ENCODE data around the gene IL36RN. TPM values are rescaled to one million over a fixed set of nuclear protein-coding genes. Genes with fewer than 3 reads are reported as not detected.

The IL36RN gene
- polyA plus RNA-seq (ENCODE audit: insufficient read length): not detected

DNA sequence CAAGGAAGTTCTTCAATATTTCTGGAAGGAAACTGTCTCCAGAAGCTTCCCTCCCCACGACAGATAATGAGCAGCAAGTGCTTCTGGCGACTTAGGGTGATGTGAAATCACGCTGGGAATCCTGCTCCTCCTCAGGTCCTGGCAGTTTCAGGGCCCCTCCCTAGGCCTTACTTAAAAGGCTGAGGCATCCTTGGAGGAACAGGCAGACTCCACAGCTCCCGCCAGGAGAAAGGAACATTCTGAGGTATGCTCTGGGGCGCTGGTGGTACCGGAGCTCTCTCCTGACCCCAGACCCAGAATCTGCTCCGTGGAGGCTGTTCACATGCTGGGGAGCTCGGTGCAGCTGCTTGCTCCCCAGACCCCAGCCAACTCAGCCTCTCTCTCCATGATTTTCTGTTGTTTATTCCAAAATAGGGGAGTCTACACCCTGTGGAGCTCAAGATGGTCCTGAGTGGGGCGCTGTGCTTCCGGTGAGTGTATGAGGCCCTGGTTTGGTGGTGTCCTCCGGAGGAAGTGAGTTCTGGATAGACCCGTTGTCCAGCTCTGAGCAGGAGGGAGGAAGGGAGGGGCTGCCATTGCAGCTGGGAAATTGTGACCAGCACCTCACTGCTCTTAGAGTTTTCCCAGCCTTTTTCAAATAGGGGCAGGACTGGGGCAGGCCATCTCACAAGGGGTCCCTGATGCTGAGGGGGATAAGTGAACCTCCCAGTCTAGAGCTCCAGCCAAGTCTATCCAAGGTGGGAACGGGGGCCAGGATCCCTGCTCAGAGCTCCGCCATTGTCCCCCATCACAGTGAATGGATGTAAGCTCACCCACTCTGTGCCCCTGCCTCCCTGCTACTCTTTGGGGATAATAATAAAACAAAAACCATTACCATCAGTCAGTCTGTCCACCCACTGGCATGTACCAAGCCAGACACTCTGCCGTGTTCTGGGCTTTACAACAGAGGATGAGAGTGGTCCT, at the start of gene IL36RN:
TSS of gene IL36RN (plus strand) at position 201 of the 963 bp plus-strand sequence. CDS start at position 442, 241 bp downstream.
- no peak for DNase-seq (ENCODE audit: low read depth)

DNA sequence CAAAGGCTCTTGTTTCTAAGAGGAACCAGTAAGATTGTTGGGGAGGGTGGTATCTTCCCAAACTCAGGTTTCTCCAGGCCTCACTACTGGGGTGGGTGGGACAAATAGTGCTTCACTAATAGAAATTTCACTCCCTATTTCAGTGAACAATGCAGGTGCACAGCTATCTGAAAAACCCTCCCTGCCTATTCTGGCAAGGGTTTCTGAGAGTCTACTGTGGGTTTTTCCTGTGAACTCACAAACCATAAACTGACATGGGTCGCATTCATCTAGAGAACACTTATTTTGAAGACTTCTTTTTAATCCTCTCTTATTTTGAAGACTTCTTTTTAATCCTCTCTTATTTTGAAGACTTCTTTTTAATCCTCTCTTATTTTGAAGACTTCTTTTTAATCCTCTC, 49.4 kb upstream of the IL36RN start:
- no peak for DNase-seq (ENCODE audit: low read depth)

DNA sequence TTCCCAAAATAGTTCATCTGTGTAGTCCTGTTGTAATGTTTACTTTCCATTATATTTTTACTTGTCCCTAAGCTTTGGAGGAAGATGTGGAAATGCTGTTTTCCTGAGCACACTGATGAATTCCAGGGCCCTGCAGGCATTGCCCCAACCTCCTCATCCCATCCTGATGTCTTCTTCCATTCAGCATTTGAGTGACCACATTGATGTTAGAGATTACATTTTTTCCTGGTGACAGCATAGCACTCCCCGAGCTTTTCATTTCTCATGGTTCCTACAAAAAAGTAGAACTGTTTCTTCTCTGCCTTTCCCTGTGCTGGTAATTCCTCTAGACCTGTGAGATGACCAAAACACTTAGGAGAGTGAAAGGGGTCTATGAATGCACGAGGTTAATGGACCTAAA, 48.9 kb upstream of the IL36RN start:
- DNase-seq (ENCODE audit: low read depth): no peak

DNA sequence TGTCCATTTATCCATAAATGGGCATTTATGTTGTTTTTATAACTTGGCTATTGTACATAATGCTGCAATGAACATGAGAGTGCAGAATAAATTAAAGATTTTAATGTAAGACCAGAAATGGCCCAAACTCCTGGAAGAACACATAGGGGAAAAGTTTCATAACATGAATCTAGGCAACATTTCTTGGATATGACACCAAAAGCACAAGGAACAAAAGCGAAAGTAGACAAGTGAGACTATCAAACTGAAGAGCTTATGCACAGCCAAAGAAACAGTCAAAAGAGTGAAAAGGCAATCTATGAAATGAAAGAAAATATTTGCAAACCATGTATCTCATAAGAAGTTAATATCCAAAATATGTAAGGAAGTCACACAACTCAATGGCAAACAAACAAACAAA, 47.9 kb upstream of the IL36RN start:
- no peak for DNase-seq (ENCODE audit: low read depth)

DNA sequence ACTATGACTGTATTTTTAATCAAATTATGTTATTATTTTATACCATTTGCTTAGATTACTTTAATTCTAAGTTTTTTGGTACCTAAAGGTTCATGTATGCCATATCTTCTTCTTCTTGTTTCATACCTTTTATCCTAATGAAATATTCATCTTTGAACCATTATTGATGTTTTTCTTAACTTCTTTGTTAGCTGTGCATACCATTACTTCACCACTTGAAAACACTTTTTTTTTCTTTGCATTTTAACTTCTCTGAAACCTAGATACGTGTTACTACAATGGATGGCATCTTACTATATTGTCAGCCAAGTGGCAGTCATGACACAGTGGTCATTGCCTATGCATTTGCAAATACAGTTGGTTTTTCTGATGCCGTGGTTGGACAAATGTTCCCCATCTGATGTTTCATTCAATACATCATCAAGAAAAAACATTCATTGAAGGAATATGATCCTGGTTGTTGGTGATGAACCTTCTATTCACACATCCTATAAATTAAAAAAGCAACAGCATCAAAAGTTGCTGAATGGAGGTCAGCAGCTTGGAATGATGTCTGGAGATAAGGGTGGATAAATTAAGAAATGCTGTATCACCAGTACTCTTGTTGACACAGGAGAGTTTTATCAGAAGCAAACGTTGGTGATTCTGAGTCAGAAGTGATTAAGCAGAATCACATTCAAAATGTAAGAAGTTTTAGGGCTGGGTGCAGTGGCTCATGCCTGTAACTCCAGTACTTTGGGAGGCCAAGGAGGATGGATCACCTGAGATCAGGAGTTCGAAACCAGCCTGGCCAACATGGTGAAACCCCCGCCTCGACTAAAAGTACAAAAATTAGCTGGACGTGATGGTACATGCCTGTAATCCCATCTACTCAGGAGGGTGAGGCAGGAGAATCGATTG, 46.3 kb upstream of the IL36RN start:
- no peak for DNase-seq (ENCODE audit: low read depth)

DNA sequence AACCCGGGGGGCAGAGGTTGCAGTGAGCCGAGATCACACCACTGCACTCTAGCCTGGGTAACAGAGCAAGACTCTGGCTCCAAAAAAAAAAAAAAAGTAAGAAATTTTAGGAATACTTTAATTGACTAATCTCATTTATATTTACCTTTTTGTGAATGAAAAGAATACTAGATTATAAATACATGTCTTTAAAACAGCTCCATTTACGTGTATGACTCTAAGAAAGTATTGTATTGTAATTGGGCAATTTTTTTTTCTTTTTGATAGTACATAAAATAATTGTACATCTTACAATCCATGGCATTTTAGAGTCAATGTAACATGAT, 45.7 kb upstream of the IL36RN start:
- DNase-seq (ENCODE audit: low read depth): no peak

DNA sequence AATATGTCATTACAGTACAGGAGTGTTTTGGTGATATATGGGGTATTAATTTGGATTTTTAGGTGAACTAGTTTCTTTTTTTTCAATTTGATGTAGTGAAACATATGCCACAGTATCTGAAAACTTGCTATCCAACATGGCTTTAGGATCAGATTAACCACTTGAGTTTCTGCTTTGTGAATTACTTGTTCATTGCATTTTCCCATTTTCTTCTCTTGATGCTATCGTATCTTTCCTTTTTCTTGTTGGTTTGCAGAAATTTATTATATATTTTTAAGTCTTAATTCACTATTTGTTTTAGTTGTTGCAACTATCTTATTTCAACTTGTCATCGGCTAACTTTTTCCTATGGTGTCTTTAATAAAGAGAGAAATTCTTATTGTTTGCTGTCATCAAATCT, 44.9 kb upstream of the IL36RN start:
- DNase-seq (ENCODE audit: low read depth): no peak

DNA sequence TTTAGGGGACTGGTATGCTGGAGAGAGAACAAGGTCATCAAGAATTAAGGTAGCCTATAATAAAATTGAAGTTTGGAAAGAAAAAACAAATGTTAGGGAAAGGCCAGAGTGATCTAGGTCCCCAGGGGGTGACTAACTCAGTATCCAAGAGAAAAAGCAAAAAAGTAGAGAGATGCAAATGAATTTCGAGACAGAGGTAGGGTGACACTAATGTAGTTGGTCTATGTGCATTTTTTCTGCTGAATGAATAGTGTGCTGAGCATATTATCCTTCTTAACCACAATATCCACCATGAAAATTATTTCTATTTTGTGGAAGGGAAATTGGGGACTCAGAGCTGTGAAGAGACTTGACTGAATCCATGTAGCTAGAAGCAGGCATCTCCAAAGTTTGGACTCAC, 44.0 kb upstream of the IL36RN start:
- no peak for DNase-seq (ENCODE audit: low read depth)

DNA sequence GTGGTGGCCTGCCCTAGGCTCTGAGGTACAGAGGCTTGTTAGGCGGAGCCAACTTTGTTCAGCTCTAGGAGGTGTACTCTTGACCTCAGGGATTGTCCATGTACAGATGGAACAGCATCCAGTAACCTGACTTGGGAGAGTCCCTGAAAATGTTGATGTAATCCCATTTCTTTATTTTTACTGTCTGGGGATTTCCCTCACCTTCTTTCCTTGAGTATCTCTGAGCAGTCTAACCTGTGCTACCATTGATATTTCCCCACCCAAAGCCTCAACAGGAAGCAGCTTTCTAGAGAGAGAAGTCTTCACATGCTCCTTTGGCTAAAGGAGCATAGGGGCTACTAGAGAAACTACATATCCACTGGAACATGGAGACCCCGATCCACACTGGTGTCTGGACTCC, 43.3 kb upstream of the IL36RN start:
- DNase-seq (ENCODE audit: low read depth): no peak

DNA sequence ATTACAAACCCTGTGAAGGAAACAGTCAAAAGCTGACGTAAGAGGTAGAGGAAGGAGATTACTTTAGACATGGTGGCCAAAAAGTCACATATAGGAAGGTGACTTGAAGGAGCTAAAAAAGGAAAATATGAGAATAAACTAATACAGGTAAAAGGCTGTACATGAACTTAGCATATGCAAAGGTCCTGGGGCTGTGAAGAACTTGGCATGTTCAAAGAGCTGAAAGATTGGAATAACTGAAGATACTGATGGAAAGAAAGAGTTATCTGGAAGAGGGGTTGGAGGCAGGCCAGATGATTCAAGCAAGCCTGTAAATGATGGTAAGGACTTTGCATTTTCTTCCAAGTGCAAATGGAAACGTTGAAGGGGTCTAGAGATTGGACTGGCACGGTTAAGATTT, 40.5 kb upstream of the IL36RN start:
- no peak for DNase-seq (ENCODE audit: low read depth)

DNA sequence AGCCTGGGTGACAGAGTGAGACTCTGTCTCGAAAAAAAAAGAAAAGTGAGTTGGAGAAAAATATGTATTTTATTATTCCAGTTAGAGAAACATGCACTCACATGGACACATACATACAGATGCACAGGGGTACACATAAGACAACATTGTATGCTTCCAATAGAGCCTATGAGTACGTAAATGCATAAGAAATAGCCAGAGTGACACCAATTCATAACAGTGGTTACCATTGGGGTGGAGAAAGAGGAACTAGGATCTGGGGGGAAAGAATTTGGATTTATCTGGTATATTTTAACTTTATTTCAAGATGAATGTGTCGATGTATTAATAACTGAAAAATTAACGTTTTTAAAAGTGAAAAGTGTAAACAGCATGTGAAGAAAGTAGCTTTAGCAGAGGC, 37.7 kb upstream of the IL36RN start:
- DNase-seq (ENCODE audit: low read depth): no peak

DNA sequence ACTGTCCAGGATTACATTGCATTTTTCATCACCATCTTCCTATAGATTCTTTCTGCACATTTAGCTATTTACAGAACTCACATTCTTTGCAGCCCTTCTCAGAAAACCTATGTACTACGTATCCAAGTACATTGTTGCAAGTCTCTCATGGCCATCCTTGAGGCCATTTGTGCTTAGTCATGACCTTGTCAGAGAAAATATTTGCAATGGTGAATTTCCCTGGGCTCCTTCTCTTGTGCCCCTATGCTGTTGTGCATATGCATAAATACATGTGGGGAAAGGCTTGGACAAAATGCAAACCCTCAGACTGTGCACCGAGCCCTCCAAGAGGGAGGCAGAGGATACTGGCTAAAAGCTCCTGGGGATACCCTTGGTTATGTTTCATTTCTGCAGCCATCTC, 34.2 kb upstream of the IL36RN start:
- DNase-seq (ENCODE audit: low read depth): no peak

DNA sequence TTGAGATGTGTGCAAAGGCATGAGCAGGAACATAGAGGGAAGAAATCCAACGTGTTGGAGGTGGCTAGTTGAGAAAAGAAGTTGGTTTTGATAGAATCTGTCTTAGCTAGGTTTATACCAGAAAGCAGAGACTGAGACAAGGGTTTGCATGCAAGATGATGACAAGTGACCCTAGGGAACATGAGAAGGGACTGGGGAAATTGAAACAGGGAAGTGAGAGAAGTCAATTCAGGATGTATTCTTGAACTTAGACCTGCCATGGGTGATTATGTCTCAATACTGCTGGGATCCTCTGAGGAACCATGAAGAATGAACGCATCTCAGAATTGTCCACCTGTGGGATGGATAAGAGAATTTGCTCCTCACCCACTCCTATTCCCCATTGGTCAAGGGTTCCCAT, 33.3 kb upstream of the IL36RN start:
- no peak for DNase-seq (ENCODE audit: low read depth)

DNA sequence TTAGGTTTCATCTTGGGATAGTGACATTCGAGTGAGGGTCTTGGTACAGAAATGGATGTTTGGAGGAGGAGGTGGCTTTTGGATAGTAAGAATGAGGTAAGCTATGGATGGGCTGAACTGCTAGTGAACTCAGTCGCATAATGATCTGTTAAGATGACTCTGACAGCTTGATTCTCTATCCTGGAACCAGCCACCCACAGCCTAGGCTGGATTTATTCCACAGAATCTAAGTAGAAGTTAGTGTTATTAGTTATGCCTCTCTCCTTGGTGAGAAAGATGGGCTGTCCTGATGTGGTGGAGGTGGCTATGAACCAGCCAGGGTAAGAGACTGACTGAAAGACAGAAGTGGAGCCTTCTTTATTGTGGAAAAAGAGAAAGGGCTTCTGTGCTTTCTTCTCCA, 31.3 kb upstream of the IL36RN start:
- DNase-seq (ENCODE audit: low read depth): no peak

DNA sequence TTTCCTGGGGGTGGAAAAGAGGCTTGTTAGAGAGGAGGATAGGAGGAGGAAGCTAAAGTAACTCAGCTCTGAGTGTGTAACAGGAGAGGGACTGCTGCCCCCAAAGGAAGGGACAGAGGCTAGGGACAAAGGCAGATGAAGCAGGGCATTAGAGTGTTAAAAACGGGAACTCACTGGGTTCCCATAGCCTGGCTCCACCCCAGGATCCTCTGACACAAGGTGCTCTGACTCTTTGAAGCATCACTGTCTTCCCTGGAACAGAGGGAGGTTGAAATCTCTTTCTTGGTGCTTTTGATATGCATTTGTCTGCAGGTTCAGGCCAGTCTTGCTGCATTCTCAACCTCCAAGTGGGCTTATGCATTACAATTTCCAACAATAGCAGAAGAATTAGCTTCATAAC, 30.9 kb upstream of the IL36RN start:
- DNase-seq (ENCODE audit: low read depth): no peak

DNA sequence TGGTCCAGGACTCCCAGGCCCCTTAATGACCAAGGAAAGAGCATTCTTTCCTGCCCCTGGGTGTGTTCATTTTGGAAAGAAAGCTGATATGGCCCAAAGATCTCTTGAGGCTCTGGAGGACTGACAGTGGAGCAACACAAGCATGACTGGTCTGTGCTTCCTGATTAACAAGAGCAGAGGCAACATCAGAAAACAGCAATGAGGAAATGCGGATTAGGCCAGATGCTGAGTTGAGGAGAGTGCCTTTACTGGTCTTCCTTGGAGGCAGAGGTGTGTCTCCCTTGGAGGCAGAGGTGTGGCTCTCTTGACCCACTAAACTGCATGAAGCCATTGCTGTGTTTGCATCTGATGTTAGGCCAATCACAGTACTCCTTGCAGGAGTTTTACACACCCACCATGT, 26.3 kb upstream of the IL36RN start:
- DNase-seq (ENCODE audit: low read depth): no peak

DNA sequence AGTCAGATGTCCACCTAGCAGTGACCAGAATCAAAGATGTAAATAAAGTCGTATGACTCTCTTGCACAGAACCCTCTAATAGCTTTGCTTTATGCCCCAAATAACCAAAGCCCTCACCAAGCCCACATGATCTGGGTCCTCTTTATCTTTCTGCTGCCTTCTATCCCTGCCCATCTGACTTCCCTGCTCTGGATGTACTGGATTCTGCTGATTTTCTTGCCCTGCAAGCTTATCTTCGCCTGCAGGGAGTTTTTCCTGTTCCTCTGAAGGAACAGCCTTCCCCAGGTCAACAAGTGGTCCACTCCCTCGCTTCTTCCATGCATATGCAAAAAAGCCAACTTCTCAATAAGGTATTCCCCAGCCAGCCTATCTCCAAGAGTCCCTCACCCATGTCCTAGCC, 25.0 kb upstream of the IL36RN start:
- DNase-seq (ENCODE audit: low read depth): no peak

DNA sequence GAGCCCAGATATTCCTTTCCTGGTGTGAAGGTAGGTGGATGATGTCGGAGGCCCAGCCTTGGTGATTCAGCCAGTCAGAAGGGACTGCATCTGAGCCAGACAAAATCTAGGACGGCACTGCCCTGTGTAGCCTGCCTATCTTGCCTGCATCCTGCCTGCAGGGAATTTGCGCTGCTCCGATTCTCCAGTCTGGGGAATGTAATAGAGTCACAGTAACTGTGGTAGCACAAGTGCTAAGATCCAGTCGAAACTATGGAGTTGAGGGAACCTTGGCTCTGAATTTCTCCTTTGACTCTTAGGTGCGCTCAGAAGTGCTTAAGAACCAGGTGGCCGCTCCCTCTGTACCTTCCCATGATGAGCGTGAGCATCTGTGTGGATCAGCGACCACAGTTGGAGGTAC, 22.2 kb upstream of the IL36RN start:
- no peak for DNase-seq (ENCODE audit: low read depth)

DNA sequence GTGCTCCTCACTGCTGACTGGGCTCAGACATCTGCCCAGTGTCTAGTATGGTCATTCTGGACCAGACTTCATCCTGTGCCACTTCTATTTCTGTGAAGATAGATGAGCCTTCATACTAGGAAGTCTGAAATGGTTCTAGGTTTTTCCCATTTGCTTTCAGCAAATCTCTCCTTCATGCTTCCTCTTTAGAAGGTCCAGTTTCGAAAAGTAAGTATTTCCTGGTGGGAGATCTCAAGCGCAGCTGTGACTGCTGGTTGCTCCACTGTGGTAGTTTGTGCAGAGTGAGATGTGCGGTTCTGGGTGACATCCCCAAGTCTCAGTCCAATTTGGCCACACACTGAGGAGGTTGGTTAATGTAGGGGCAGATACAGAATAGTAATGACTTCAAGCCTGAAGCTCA, 20.7 kb upstream of the IL36RN start:
- DNase-seq (ENCODE audit: low read depth): no peak

DNA sequence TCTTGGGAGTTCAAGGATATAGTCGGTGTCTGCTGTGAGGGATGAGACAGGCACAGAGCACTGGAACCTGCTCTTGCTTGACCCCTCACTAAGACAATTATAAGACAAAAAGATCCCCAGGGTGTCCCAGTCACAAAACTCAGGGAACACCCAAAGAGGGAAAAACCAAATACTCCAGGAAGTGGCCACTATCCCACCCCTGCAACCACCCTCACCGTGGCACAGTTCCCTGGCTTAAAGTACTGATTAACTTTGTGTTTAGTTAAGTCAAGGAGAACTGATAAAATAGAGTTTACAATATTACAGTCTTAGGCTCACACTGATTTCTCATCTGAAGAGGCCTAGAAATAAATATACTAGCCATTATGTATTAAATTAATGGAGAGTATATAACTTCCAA, 19.8 kb upstream of the IL36RN start:
- DNase-seq (ENCODE audit: low read depth): no peak

DNA sequence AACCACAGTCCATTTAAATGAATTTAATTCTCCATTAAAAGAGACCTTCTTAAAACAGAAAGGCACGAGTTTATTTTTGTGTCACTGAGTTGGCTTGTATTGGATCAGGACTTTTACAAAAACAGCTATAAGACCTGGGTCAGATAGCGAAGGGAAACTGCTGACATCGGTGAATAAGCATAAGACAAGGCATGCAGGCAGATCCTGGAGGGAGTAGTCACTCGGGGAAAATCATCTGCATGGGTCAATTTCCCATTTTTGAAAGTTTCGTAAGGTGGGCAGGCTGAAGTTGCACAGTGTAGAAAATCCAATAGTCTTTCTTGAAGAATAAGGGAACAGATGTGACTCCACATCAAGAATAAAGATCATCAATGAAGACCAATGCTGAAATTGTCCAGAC, 19.3 kb upstream of the IL36RN start:
- DNase-seq (ENCODE audit: low read depth): no peak

DNA sequence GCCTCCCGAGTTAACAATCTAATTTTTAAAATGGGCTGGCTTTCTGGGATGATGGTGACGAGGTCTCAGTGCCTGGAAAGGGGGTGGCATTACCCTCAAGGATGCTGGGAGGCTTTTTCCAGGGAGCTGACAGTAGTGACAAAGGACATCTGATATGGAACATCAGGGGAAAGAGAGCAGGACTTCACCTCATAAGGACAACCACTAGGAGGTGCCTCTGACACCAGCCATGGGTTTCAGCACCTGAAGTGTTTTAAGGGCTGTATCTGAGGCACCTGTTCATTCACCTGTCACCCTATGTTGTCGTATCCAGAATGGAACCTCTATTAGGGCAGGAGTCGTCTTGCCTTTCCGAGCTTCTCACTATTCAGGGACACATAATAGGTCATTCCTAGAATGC, 17.1 kb upstream of the IL36RN start:
- no peak for DNase-seq (ENCODE audit: low read depth)

DNA sequence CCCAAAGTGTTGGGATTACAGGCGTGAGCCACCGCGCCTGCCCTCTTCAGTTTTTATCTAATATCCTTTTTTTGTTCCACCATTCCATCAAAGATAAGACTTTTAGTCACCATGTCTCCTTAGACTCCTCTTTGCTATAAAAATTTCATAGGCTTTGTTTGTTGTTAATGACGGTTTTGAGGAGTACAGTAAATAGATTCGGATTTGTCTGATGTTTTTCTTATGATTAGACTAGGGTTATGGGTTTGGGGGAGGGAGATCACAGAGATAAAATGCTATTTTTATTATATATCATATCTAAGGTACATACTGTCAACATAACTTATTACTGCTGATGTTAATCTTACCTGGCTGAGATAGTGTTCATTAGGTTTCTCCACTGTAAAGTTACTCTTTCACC, 12.5 kb upstream of the IL36RN start:
- DNase-seq (ENCODE audit: low read depth): no peak

Measured in forelimb muscle (tissue), 1 donor.